Fibroblast of pulmonary artery (primary cell): ENCODE measurements around the gene OPN3.

Experiments used
- DNase-seq: peaks from one replicate; pipeline ENCODE4 v3.0.0-alpha.2; 2010; ENCODE audit warnings: low read depth
- H3K4me3 ChIP-seq: replicated peaks from 2 replicates; pipeline ENCODE4 v1.5.1; 2011; ENCODE audit warnings: low read depth, mild to moderate bottlenecking, control low read depth, low read length, moderate library complexity
- CTCF ChIP-seq: IDR thresholded peaks from 2 replicates; pipeline ENCODE4 v1.5.1; 2011; ENCODE audit warnings: mild to moderate bottlenecking, control low read depth, low read length, inconsistent platforms; ENCODE audit errors: missing control alignments

Gene OPN3

GRCh38 chr1:241592273-241592958 lies 47.8 kb downstream of the OPN3 start:
- H3K4me3 ChIP-seq, result no peak overlapping the region
- TF ChIP-seq CTCF, result no peak
- DNase-seq, result no peak

DNA sequence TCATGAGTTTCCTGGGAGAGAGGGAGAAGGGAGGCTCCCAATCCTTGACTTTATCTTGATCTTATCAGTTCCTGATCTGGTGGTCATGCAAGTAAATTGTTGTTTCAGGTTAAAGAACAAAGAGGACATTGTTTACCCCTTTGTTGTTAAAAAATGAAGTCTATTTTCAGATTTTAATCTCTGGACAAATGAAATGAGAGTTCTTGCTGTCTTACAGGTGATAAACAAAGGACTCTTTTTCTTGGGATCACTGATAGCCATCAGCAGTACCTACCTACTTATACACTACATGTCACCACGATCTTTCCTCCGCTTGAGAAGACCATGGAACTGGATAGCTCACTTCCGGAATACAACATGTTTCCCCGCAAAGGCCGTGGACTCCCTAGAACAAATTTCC lies 48.4 kb downstream of the OPN3 start:
- DNase-seq, result no peak
- H3K4me3 ChIP-seq, result no peak overlapping the region
- no peak for TF ChIP-seq CTCF

DNA sequence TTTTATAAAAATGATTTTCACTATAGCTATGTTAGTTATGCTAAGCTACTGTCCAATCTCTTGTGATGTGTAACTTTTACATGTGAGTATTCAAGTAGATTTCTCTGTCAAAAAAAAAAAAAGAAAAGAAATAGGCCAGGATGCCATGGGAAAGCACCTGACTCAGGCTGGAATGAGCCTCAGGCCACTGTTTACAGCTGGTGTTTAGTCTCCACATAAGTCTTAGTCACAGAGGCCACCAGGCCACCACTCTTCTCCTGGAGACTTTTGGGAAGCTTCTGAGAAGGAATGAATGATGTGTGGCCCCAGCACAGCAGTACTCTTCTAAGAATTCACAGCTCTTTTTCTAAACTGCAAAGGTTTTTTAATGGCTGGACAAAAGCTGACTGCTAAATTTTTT lies 48.9 kb downstream of the OPN3 start:
- TF ChIP-seq CTCF, result no peak
- H3K4me3 ChIP-seq, result no peak overlapping the region

DNA sequence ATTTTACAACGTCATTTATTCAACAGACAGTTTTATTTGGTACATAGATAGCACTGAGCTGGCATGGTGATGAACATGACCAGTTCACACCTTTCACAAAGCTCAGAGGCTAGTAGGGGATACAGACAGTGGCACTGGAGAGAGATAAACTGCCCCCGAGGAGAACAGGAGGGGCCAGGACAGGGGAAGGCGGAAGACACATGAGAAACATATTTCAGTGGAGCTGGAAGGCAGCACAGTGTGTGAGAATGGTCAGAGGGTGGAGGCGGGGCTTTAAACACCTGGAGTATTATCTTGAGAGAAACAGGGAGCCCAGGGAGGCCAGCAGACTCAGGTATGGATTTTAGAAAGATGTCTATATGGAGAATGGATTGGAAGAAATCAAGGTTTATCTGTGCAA lies 49.5 kb downstream of the OPN3 start:
- DNase-seq, result no peak
- H3K4me3 ChIP-seq, result no peak overlapping the region
- TF ChIP-seq CTCF, result no peak

More for the DNA sequence above, 48.9 kb downstream of the OPN3 start:
- no peak for DNase-seq

DNA sequence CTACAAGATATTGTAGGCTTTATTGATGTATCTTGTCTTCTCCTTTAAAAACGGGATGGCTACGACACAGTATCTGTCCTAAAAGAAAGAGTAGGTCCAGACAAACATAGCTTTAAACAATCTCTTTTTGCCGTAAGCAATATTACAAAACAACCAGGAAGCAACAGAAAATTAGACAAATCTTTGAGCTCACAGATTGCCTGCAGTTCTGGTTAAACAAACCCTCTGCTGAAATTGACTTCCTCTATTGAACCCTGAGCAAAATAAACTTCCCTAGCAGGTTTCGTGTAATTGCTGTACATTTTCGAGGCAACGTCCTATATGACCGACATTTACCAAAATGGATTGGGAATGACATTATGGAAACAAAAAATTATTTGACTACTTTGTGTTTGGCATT lies 50.6 kb downstream of the OPN3 start:
- DNase-seq, result no peak
- TF ChIP-seq CTCF, result no peak
- H3K4me3 ChIP-seq, result no peak overlapping the region

- no peak for DNase-seq
- TF ChIP-seq CTCF, result no peak
- no peak overlapping the region for H3K4me3 ChIP-seq
These were observed 53.2 kb downstream of the OPN3 start for GRCh38 chr1:241586905-241587512.

DNA sequence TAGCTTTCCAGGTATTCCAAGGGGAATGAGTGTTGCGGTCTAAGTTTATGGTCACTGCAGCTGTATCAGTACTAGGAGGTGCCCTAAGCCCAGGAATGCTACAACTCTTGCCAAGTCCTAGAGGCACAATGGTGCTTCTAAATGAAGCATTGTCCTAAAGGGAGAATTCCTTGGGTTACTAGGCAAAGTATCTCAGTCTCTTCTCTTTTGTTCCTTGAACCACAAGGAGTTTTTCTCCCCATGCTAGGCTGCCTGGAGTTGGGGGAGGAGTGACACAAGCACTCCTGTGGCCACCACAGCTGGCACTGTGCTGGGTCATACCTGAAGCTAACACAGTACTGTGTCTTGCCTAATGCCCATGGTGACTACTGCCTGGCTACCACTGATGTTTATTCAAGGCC lies 57.2 kb downstream of the OPN3 start:
- no peak for DNase-seq
- TF ChIP-seq CTCF, result no peak
- H3K4me3 ChIP-seq, result no peak overlapping the region
